ENCODE measurements around the gene ABCC1.

ABCC1 gene

DNA sequence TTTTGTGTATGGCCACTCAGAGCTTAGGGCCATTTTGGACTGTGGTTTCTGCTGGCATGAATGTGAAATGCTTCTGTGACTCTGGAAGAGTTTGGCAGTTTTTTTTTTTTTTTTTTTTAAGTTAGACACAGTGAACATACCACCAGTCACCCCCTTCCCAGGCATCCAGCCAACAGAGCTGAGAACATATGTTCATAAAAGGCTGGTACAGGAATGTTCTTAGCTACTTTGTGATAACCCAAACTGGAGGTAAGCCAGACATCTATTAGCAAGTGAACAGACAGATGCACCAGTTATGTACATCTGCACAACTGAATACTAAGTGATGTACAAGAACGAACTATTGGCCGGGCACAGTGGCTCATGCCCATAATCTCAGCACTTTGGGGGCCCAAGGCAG, 92.7 kb downstream of the ABCC1 start:
- Histone ChIP-seq H3K4me1 (ENCODE audit: low read depth, poor library complexity, severe bottlenecking) (no peaks in the 10 kb centered on the region), H4K20me1 (ENCODE audit: insufficient read depth) (no peaks in the 10 kb centered on the region), H3K9ac (no peak overlapping the region), H3K4me3 (IDR thresholded peaks at IDR 0.05; ENCODE audit: insufficient read depth, low read depth, low read length) (no peak overlapping the region), H3K4me2 (no peak overlapping the region), H3K27me3 (ENCODE audit: insufficient read depth, low read depth) (no peaks in the 10 kb centered on the region), H3K79me2 (ENCODE audit: insufficient read depth, low read depth) (no peaks in the 10 kb centered on the region), H3K36me3 (ENCODE audit: insufficient read depth) (no peaks in the 10 kb centered on the region; the same call in 1 of the 2 replicates), H2AFZ (ENCODE audit: low read depth) (no peak overlapping the region), H3K27ac (no peak overlapping the region)
- TF ChIP-seq, protein P1, sequence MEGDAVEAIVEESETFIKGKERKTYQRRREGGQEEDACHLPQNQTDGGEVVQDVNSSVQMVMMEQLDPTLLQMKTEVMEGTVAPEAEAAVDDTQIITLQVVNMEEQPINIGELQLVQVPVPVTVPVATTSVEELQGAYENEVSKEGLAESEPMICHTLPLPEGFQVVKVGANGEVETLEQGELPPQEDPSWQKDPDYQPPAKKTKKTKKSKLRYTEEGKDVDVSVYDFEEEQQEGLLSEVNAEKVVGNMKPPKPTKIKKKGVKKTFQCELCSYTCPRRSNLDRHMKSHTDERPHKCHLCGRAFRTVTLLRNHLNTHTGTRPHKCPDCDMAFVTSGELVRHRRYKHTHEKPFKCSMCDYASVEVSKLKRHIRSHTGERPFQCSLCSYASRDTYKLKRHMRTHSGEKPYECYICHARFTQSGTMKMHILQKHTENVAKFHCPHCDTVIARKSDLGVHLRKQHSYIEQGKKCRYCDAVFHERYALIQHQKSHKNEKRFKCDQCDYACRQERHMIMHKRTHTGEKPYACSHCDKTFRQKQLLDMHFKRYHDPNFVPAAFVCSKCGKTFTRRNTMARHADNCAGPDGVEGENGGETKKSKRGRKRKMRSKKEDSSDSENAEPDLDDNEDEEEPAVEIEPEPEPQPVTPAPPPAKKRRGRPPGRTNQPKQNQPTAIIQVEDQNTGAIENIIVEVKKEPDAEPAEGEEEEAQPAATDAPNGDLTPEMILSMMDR (conservative IDR thresholded peaks at IDR 0.05; ENCODE audit: low read depth, low read length): no peak

DNA sequence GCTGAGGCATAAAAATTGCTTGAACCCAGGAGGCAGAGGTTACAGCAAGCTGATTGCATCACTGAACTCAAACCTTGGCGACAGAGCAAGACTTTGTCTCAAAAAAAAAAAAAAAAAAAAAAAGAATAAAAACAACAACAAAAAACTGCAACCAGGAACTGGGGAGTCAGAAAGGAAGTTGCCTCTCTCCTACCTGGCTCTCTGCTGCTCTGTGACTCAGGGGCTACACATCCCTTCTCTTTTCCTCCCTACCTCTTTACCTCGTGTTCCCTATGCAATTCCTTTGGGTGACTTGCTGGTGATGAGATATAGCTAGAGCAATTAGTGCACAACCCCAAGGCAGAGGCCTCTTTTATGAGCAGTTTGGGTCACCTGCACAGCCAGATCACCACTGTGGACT, 95.9 kb downstream of the ABCC1 start:
- Histone ChIP-seq H2AFZ (ENCODE audit: low read depth) (no peak overlapping the region), H3K27ac (no peak overlapping the region), H4K20me1 (ENCODE audit: insufficient read depth) (no peaks in the 10 kb centered on the region), H3K4me2 (no peak overlapping the region), H3K4me1 (ENCODE audit: low read depth, poor library complexity, severe bottlenecking) (no peaks in the 10 kb centered on the region), H3K79me2 (ENCODE audit: insufficient read depth, low read depth) (no peaks in the 10 kb centered on the region), H3K9ac (no peak overlapping the region), H3K36me3 (ENCODE audit: insufficient read depth) (no peaks in the 10 kb centered on the region; the same call in 1 of the 2 replicates), H3K4me3 (IDR thresholded peaks at IDR 0.05; ENCODE audit: insufficient read depth, low read depth, low read length) (no peak overlapping the region), H3K27me3 (ENCODE audit: insufficient read depth, low read depth) (no peaks in the 10 kb centered on the region)
- TF ChIP-seq, protein P1 (conservative IDR thresholded peaks at IDR 0.05; ENCODE audit: low read depth, low read length): no peak

DNA sequence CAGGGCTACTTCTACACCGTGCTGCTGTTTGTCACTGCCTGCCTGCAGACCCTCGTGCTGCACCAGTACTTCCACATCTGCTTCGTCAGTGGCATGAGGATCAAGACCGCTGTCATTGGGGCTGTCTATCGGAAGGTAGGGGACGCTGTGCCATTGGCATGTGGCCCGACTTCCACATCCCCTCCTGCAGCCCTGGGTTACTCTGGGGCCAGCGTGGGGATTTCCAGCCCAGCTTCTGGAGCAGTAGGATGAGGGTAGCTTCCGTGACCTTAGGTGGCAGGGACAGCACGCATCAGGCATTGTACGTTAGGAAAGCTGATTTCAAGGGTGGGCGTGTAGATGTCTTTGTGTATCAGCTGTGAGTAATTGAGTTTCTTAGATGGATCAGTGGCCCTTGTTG, 96.5 kb downstream of the ABCC1 start:
- Histone ChIP-seq H4K20me1 (ENCODE audit: insufficient read depth) (no peaks in the 10 kb centered on the region), H3K36me3 (ENCODE audit: insufficient read depth) (no peaks in the 10 kb centered on the region; the same call in 1 of the 2 replicates), H3K79me2 (ENCODE audit: insufficient read depth, low read depth) (no peaks in the 10 kb centered on the region), H3K9ac (no peak overlapping the region), H3K4me1 (ENCODE audit: low read depth, poor library complexity, severe bottlenecking) (no peaks in the 10 kb centered on the region), H3K27me3 (ENCODE audit: insufficient read depth, low read depth) (no peaks in the 10 kb centered on the region), H3K4me2 (no peak overlapping the region), H3K4me3 (IDR thresholded peaks at IDR 0.05; ENCODE audit: insufficient read depth, low read depth, low read length) (no peak overlapping the region), H3K27ac (no peak overlapping the region), H2AFZ (ENCODE audit: low read depth) (no peak overlapping the region)
- TF ChIP-seq, protein P1 (conservative IDR thresholded peaks at IDR 0.05; ENCODE audit: low read depth, low read length): no peak

DNA sequence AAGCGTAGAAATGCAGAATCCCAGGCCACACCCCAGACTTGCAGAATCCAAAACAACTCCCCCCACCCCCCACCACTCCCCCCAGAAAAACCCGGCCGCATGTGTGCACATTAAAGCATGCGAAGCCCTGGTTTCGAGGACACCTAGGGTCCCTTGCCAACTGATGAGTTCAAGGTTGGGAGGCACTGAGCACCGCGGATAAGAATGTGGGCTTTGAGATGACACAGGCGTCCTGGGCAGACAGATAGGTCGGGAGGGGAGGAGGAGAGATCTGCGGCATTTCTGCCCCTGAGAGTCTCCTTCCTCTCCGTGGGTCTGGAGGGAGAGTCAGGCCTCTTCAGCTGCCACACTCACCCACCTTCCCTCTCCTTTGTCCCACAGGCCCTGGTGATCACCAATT, 98.3 kb downstream of the ABCC1 start:
- Histone ChIP-seq H3K27ac (no peak overlapping the region), H3K79me2 (ENCODE audit: insufficient read depth, low read depth) (no peaks in the 10 kb centered on the region), H3K4me2 (no peak overlapping the region), H4K20me1 (ENCODE audit: insufficient read depth) (no peaks in the 10 kb centered on the region), H3K27me3 (ENCODE audit: insufficient read depth, low read depth) (no peaks in the 10 kb centered on the region), H2AFZ (ENCODE audit: low read depth) (no peak overlapping the region), H3K4me3 (IDR thresholded peaks at IDR 0.05; ENCODE audit: insufficient read depth, low read depth, low read length) (no peak overlapping the region), H3K36me3 (ENCODE audit: insufficient read depth) (no peaks in the 10 kb centered on the region; the same call in 1 of the 2 replicates), H3K4me1 (ENCODE audit: low read depth, poor library complexity, severe bottlenecking) (no peaks in the 10 kb centered on the region), H3K9ac (no peak overlapping the region)
- TF ChIP-seq, protein P1 (conservative IDR thresholded peaks at IDR 0.05; ENCODE audit: low read depth, low read length): no peak
